Activated CD8-positive, alpha-beta memory T cell treated with anti-CD3 and anti-CD28 coated beads for 48 hours (primary cell): ENCODE results near the gene ANHX.

Experiments used
- DNase-seq, 3 experiments: peaks; one replicate each; pipeline ENCODE4 v3.0.0-alpha.2; 2020; ENCODE audit warnings: low read depth in 2 of 3, low spot score in 2 of 3

ANHX gene

DNA sequence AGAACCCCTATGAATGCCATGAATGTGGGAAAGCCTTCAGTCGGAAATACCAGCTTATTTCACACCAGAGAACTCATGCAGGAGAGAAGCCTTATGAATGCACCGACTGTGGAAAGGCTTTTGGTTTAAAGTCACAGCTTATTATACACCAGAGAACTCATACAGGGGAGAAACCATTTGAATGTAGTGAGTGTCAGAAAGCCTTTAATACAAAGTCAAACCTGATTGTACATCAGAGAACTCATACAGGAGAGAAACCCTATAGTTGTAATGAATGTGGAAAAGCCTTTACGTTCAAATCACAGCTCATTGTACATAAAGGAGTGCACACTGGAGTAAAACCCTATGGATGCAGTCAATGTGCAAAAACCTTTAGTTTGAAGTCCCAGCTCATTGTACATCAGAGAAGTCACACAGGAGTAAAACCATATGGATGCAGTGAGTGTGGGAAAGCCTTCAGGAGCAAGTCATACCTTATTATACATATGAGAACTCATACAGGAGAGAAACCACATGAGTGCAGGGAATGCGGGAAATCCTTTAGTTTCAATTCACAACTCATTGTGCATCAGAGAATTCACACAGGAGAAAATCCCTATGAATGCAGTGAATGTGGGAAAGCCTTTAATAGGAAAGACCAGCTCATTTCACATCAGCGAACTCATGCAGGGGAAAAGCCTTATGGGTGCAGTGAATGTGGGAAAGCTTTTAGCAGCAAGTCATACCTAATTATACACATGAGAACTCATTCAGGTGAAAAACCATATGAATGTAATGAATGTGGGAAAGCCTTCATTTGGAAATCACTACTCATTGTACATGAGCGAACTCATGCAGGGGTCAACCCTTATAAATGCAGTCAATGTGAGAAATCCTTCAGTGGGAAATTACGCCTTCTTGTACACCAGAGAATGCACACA lies 32.1 kb downstream of the ANHX start:
- DNase-seq, result no peak

DNA sequence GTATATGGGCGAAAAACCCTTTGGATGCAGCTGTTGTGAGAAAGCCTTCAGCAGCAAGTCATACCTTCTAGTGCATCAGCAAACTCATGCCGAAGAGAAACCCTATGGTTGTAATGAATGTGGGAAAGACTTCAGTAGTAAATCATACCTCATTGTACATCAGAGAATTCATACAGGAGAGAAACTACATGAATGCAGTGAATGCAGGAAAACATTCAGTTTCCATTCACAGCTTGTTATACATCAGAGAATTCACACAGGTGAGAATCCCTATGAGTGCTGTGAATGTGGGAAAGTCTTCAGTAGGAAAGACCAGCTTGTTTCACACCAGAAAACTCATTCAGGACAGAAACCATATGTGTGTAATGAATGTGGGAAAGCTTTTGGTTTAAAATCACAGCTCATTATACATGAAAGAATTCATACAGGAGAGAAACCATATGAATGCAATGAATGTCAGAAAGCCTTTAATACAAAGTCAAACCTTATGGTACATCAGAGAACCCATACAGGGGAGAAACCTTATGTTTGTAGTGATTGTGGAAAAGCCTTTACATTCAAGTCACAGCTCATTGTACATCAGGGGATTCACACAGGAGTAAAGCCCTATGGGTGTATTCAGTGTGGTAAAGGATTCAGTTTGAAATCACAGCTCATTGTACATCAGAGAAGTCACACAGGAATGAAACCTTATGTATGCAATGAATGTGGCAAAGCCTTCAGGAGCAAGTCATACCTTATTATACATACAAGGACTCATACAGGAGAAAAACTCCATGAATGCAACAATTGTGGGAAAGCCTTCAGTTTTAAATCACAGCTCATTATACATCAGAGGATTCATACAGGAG lies 33.0 kb downstream of the ANHX start:
- DNase-seq, result no peak

DNA sequence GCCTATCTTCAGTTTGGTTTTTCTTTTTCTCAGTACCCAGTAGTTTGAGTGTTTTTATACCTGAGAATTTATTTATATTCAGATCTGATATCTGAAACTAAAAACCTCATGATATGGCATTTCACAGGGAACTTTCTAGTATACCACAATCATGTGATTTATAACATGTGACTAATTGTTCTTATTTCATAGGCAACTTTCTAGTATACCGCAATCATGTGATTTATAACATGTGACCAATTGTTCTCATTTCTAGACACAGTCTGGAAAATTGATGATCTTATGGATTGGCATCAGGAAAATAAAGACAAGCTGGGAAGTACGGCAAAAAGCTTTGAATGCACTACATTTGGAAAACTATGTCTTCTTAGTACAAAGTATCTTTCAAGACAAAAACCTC lies 33.8 kb downstream of the ANHX start:
- DNase-seq, result no peak

DNA sequence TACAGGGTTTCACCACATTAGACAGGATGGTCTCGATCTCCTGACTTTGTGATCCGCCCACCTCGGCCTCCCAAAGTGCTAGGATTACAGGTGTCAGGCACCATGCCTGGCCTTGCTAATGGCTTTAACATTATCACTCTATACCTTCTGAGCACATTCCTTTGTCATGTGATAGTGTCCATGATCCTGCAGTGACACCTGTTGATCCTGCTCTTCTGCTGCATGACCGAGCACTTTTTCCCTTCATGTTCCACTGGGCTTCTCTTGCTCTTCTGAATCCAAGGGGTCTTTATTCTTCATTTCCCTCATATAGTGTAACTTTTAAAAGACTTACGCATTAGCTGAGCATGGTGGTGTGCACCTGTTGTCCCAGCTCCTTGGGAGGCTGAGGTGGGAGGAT lies 42.8 kb downstream of the ANHX start:
- DNase-seq, result no peak

DNA sequence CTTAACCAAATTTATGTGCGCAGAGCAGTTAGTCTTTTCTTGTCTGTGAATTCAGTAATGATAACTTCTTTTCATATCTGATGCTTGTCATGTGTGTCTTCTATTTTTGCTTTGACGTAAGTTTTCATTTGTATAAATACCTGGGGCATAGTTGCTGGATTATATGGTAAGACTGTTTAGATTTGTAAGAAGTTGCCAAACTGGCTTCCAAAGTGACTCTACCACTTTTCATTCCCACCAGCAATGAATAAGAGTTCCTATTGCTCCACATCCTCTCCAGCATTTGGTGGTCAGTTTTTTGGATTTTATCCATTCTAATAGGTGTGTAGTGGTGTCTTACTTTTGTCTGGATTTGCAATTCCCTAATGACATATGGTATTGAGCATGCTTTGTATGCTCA lies 45.5 kb downstream of the ANHX start:
- DNase-seq, result no peak

DNA sequence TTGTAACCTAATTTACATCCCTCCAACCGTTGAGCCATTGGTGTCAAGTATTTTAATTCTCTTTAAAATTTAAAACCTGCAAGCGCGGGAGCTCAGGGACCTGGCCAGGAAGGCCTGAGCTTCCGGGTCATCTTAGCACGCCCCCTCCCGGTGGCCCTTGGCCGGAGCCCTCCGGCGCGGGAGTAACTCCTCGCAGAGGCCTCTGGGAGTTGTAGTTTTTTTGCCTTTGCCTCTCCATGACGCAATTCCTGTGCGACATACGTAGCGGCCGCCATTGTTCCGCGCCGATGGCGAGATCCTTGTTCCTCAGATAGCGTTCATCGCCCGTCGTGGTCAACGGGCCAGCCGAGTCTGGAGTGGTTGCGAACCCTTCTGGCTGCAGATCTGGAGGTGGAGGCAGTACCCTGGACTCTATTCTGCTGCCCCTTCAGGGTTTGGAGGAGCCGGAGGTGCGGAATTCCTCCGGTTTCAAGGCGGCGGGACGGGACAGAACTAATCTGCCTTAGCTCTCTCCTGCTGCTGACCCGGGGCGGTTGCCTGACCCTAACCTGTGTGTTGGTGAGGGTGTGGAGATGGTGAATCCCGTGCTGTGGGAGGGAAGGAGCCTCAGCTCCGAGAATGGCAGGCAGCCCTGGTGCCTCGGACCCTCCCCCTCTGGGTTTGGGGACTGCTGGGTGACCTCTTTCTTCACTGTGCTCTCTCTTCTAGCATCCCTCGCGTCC lies 54.3 kb downstream of the ANHX start, which contains the start of gene ZNF268:
ZNF268 (plus strand) TSS at position 258 of the 722 bp plus-strand sequence. CDS start 503 bp downstream, outside the sequence.
- peak; percentile 72 to 94 (median 80) for DNase-seq

DNA sequence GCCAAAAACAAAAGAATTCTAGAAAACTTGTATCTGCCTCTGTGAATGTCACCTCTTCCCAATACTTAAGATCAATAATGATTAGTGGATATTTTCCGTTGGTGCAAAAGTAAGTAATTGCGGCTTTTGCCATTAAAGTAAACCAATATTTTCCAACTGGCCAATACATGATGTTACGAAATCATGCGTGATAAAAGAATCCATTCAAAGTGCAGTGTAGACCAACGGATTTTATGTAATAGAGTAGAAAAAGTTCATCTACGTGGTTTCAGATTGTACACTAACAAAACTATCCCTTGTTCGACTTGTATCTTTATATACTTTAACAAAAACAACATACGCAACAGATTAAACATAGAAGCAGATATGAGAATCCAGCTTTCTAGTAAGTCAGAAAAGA lies 55.0 kb downstream of the ANHX start:
- no peak for DNase-seq

DNA sequence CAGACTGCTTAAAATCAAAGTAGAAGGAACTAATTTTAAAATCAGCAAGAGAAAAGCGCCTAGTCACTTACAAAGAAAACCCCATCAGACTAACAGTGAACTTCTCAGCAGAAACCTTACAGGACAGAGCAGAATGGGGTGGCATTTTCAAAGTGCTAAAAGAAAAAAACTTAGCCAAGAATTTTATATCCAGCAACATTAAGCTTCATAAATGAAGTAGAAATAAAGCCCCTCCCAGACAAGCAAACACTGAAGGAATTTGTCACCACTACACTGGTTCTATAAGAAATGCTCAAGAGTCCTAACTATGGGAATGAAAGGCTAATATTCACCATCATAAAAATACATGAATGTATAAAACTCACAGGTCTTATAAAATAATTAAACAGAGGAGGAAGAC lies 60.8 kb downstream of the ANHX start:
- no peak for DNase-seq

DNA sequence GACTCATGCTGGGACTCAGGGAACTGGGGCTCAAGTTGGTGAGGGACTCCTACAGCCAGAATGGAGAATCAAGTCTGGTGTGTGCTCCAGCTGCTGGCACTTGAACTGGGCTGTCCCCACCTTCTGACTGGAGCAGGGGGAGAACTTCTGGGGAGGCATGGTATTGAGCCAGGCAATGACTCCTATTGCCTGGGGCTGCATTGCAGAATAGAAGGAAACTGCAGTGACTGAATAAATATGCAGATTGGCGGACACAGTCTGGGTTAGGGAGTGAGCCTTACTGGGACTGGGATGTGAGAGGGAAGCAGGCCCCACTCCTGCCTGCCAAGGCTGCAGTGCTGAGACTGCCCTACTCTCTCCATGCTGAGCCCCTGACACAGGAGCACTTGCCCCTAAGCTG lies 63.2 kb downstream of the ANHX start:
- no peak for DNase-seq
